Stimulated activated CD8-positive, alpha-beta memory T cell treated with anti-CD3 and anti-CD28 coated beads, Interleukin-15, amount 100 ng/mL, for 4 hours (primary cell): Measurements from ENCODE around the gene NR1I3.

Source experiments
- DNase-seq, 2 donors: peaks; one replicate each; pipeline ENCODE4 v3.0.0-alpha.2; 2020; ENCODE audit warnings: low read depth in 2 of 2

NR1I3 gene

DNA sequence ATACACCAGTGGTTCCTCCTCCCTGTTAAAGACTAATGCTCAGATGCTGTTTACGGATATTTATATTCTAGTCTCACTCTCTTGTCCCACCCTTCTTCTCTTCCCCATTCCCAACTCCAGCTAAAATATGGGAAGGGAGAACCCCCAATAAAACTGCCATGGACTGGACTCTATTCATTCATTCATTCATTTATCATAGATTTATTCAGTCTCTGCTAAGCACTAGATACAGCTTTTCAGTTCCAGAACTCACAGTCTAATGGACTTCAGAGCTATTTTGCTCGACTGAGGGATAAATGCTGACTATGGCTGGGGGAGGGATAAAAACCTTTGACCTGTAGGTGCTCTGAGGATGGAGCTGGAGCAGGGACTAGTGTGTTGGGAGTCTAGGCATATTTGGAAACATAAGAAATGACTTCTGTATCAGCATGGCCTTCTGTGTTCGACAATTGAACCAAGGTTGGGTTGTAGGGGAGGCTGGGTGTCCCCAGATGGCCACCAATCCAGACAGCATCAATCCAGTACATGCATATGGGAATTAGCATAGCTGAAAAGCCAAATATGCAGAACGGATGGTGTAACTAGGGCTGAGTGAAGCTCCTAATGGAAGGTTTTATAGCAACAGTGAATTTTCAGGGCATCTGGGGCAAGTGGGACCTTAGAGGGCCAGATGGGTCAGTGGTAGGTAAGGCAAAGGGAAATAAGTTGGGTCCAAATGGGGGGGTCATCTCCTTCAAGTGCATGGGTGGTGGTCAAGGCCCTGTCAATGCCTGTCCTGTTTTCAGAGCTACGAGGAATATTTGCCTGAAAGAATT lies 18.7 kb downstream of the NR1I3 start:
- no peak for DNase-seq

DNA sequence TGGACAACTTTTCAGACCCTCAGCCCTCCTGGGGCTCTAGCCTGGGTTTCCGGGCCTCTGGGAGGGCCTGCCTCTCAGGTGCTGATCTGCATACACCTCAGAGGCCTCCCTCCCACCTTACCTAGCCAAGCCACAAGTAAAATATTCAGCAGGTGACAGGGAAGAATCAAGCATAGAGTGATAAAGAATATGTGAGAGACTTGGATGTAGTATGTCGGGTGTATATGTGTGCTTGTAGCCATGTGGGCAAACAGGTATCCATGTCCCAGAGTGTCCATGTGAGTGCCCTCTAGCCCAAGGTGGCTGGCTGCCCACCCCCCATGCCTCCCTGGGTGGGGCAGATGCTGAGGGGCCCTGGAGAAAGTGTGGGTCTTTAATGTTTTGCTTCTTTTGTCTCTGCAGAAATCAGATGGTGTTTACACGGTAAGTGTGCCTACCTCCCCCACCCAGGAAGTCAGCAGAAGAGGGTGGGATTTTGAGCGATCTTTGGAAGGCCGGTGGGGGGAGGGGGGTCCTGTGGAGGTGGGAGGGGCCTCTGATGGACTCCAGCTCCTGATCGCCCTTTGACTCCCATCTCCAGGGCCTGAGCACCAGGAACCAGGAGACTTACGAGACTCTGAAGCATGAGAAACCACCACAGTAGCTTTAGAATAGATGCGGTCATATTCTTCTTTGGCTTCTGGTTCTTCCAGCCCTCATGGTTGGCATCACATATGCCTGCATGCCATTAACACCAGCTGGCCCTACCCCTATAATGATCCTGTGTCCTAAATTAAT lies 19.5 kb downstream of the NR1I3 start:
- no peak for DNase-seq

DNA sequence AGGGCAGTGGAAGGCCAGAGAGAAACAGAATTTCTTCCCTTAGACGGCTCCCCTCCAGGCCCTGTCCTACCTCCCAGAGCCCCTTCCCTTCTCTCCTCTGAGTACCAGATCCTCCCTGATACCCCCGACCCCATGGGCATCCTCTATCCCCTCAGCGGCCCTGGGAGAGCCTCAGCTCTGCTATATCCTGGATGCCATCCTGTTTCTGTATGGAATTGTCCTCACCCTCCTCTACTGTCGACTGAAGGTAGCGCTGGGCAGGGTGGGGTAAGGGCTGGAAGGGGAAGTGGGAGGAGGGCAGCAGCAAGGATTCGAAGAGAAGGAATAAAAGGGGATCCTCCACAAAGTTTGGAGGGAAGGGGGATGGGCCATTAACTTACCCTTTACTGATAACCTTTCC lies 20.2 kb downstream of the NR1I3 start:
- DNase-seq: no peak

DNA sequence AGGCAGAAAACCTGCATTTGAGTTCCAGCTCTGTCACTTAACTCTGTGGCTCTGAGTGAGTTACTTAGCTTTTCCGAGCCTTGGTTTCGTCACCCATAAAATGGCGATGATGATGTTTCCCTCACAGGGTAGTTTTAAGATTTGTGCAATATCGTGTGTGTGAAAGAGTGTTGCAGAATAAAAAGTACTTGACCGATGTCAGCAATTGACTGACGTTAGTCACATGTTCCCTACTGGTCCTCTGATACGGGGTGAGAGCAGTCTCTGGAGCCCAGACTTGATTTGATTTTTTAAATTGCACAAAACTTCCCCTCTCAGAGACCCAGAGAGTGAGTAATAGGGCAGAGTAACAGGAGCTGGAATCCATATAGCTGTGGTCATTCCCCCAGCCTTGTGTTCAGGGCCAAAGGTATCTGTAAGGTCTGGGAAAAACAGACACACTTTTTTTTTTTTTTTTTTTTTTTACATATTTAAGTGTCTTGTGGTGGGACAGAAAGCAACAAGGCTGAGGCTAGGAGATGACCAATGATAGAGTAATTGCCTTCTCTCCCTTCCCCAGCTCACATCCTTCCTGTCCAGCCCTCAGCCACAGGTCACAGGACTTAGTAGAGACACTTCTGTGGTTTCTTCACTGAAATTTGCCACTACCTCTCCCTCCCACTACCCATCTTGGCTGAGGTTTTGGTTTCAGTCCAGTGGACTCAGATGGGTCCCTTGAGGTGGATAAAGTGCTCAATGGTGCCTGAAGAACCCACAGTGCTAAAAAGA lies 20.9 kb downstream of the NR1I3 start:
- DNase-seq: no peak

DNA sequence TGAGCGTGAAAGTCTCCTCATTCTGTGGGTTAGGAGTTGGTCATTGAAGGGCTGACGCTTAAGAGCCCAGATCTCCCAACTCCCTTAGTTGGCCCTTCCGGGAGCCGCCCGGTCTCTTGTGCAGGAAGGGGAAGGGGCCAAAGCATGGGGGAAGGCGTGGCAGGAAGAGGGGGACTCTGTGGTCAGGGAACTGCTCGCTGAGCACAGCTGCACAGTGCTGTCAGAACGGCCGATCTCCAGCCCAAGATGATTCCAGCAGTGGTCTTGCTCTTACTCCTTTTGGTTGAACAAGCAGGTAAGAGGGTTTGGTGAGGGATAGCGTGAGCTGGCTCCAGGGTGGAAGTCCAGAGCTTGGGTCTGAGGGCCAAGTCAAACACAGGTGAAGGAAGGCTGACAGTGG lies 22.9 kb downstream of the NR1I3 start, which contains the start of gene FCER1G:
Gene FCER1G, plus strand, starts transcription at position 220 of the 400 bp plus-strand sequence. Its CDS starts 27 bp downstream, at position 247.
- DNase-seq: no peak

DNA sequence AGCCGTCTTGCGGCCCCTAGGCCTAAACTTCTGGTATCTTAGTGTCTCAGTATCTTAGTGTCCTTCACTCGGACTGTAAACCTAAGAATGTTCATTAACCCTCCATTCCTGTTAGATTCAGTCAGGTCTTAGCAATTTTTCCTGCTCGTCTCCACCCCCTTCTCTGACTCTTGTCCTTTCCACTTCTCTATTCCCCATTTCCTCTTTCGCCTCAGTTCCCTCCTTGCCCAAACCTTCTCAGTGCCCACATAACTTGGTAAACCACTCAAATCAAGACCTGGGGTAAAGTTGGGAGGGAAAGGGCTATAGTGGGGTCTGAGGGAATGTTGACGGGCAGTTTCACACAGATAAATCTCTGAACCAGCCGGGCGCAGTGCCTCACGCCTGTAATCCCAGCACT lies 23.6 kb downstream of the NR1I3 start:
- DNase-seq: no peak

DNA sequence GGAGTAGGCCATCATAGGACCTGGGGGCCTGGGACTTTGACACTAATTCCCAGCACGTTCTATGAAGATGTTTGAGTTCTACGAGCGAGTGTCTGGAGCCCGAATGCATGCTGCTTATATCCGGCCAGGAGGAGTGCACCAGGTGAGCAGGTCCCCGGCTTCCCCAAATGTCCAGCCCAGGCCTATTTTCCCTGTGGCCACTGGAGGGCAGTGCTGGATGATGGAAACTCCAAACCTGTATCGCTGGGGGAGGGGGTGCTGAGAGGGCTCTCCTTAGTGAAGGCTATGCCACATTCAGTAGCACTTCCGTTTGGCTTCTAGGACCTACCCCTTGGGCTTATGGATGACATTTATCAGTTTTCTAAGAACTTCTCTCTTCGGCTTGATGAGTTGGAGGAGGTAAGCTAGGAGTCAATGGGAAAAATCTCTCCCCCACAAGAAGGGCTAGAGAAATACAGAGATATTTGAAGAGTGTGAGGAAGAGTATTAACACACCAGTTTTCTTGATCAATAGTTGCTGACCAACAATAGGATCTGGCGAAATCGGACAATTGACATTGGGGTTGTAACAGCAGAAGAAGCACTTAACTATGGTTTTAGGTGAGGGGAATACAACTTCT lies 28.1 kb downstream of the NR1I3 start:
- DNase-seq: peak in 1 of 2 donors; percentile 47

DNA sequence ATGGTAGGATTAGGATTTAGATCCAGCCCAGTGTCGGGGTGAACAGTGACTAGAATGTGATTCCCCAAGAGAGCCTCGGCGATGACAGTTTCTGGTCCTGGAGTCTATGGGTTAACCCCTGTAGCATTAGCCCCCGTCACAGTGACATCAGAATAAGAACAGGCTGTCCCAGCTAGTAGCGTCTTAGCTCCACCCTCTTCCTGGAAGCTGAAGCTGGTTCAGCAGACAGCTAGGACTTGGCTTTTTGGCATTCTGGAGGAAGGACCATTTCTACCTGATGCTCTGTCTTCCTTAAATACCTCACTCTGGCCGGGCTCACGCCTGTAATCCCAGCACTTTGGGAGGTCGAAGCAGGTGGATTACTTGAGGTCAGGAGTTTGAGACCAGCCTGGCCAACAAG lies 30.8 kb downstream of the NR1I3 start:
- DNase-seq: no peak

DNA sequence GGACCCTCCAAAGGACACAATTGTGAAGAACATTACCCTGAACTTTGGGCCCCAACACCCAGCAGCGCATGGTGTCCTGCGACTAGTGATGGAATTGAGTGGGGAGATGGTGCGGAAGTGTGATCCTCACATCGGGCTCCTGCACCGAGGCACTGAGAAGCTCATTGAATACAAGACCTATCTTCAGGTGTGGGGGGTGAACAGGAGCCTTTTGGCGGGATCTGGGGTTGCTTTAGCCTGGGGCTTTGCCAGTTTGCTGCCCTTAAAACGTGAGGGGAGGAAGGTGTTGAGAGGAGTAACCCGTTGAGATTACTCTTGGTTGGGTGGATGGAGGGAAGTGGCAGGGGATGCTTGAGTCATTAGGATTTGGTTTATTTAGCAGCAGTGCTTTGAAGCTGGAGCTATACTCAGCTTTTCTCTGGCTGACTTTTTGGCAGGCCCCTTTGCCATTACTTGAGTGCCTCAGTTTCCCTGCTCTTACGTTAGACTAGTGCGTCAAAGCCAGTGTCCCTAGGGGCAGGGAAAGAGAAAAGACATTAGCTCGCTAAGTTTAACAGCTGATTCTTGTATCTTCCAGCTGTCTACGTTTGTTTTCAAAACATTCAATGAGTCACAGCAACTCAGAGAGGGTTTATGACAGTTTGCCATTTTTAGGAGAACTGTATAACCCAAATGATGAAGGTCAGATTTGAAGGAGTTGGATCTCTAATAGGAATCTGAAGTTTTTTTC lies 31.4 kb downstream of the NR1I3 start:
- no peak for DNase-seq

DNA sequence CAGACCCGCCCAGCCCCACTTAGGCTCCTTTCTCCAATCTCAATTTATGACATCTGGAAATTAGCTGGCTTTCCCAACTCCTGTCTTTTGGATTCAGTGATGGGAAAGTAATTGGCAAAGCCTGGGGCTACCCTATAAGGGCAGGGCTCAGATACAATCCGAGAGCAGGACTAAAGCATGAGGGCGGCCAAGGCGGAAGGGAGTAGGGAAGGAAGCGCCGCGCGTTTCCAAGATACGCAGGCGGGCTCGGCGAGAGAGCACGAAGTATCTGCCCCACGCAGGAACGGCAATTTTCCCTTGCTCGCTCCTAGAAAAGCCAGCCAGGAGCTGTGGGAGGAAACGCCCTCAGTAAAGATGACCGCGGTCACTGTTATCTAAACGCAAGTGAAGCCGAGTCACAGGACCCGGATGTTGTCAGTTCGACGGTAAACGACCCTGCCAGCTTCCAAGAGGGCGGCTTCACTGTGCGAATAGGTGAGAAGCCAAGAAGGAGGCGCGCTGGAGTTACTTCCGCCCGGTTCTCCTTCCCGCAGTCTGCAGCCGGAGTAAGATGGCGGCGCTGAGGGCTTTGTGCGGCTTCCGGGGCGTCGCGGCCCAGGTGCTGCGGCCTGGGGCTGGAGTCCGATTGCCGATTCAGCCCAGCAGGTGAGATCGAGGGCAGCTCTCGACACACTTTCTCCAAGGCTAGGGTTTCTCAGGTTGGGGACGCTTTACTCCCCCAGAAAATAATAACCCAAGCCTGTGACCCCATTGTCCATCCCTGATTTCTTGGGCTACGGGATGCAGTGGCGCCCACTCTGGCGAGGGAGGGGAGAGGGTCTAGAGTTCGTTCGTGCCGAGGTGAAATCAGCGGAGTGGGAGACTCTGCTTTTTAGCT lies 35.9 kb downstream of the NR1I3 start, which contains the start of gene NDUFS2:
Gene NDUFS2, plus strand, starts transcription at position 532 of the 877 bp plus-strand sequence. Its CDS starts 19 bp downstream, at position 551.
- DNase-seq: peak; percentile 89 to 95

DNA sequence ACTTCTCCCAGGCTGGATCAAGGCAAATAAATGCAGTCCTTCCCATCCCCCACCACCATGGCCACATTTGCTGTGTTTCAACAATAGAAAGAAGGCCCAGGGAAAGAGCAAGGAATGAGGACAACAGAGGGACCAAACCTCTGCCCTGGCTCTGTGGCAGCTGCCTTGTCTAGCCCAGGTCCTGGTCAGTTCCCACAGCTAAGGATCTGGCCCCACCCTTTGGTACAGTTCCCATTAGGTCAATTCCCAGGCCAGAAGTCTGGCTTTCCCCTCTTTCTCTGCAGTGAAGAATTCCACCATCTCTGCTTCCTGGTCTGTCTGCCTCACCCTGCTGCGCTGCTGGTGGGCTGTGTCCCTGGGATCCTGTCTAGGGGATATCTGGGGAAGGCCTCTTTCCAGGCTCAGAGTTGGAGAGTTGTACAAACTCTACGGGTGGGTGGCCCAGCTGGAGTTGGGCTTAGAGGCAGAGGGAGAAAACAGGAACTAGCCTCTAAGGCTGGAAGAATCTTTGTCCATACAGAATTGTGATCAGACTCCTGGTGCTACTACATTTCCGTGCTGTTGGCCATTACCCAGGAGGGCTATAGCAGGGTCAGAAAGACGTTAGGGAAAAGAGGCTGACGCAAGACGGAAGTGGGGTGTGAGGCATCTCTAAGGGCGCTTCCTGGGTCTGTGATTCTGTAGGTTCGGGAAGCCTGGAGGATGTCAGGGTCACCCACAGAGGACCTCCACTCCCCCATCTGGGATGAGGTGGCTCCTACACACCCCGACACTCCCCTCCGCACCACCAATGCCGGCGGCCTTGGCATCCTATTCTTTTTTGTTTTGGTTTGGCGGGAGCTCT lies 36.8 kb downstream of the NR1I3 start:
- DNase-seq: no peak

DNA sequence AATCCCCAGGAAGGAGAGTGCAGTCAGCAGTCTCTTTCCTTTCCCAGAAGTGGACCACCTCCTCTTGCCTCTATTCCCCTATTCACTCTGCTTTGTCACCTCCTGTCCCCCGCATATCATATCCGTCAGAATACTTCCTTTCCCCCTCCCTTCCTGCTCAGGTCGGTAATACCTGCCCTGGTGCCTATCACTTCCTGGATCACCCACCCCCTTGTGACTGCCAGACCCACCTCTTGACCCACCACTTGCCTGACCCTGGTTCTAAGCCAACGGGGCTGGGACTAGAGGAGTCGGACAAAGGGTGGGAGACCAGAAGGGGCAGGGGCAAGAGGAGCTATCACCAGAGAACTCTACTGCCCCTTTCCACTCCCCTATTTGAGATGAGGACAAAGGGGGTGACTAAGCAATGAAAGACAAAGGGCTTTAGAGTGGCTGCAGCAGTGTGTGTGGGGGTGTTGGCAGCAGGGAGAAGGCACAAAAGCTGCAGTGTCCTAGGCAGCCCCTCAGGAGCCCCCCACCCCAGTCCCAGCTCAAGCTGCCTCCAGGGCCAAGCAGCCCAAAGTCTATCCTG lies 37.5 kb downstream of the NR1I3 start:
- no peak for DNase-seq

DNA sequence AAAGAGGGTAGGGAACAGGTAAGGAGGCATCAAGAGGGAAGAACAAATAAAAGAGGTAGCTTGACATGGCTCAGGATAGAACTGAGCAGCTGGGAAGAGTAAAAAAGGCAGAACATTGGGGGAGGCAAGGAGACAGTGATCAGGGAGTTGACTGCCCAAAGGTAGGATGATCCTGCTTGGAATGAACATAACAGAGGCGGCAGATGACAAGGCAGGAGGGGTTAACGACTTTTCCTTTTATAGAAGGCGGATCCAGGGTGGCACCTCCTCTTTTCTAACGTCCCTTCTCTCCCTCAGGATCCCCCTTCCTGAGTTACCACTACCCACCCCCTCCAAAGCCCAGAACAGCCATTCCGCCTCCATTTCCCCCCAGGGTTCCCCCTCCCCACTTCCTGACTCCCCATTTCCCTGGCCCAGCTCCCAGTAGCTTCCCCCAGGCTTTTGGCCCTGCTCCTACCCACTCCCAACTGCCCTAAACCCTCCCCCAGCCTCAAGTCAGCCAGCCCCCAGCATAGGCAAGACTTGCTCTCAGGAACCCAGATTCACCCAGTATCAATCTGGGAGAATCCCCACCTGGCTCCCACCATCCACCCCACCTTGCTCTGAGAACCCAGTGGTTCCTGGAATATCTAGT lies 38.4 kb downstream of the NR1I3 start:
- no peak for DNase-seq

DNA sequence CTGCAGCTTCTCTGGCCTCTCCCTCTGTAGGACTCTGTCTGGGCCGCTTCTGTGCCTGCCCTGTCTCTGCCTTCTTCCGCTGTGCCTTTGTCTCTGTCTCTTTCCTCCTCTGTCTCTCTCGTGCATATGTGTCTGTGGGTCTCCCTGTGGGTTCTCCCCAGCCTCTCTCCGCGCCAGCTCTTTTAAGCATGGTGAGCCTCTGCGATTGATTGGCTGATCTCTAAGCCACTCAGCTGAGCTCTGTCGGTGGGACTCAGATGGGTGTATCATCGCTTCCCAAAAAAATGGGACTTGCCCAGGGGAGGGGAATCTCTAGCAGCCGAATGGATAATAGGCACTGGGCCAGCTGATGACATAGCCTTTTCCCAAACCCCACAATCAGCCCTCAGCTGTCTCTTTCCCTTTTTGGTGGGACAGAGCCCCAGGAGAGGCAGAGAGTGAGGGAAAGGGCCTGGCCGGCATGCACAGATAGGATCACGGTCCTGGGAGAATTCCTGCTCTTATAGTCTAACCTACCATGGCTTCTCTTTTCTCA lies 39.0 kb downstream of the NR1I3 start, which contains the start of gene ADAMTS4:
Gene ADAMTS4, minus strand, starts transcription at position 158 of the 535 bp plus-strand sequence. CDS start 427 bp downstream, outside the sequence.
- DNase-seq: no peak

DNA sequence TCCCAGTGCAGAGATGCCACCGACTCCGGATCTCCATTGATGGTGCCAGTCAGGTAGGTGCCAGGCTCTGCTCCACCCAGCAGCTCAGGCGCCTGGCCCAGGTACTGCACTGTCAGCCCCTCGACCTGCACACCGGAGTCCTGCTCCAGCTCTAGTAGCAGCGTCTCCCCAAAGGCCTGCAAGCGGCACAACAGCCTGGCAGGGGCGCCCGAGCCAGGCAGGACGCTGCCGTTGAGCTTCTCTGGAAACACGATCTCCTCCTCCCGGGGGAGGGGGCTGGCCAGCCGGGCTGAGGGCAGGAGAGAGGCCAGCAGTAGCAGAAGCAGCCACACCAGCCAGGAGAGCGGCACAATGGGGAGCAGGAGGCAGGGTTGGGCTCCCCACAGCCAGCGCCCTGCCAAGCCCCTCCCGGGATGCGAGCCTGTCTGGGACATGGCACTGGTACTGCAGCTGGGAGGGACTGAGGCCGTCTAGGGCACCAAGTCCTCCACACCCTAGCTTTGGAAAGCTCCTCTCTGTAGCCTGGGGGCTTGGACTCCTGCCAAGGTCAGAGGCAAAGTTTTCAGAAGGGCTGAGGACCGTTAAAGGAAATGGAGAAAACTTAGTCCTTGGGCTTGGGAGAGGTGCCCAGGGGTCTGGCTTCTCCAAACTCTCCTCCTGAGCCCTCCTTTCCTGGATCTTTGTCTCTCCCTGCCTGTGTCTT lies 39.7 kb downstream of the NR1I3 start:
- DNase-seq: no peak

DNA sequence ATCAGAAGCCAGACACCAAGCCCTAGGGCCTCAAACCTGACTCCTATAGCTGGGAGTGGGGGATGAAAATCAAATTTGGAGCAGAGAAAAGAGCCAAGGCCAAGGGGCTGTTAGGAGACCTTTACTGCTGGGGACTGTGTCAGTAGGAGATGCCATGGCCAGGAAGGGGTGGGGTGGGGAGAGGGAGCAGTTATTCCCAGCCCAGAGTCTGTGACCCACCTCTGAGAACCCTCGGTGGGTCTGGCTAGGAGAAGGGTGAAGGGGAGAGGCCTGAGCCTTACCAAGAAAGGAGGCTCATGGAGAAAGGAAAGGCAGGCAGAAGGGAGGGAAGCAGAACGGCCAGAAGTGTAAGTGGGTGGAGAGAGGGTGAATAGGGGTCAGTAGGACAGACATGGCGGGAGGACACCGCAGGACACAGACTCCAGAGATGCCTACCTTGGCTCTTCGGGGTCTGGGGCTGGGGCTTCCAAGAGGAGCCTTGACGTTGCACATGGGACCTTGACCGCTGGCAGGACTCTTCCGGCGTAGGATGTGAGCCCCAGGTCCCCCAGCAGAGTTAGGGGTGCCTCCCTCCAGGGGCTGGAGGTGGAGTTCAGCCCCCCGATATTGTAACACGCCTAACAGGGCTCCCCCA lies 40.3 kb downstream of the NR1I3 start:
- DNase-seq: no peak
